Small intestine (tissue), 7 donors: ENCODE data around the gene CRISPLD2. TPM values are rescaled to one million over a fixed set of nuclear protein-coding genes. Genes with fewer than 3 reads are reported as not detected.

ENCODE experiments used
- DNase-seq, 2 donors: peaks; one replicate each; pipeline versions ENCODE4 v3.0.0 to v3.0.0-alpha.2; 2013
- FAIRE-seq: peaks from 2 replicates; lab custom pipeline; 2012; peaks lifted over from hg19 to GRCh38; lab: Jason Lieb, UNC
- H3K27ac ChIP-seq, 3 donors: one replicate each; pipeline ENCODE4 v1.5.1; 2013; ENCODE audit warnings: low read length in 2 of 3, mild to moderate bottlenecking in 2 of 3, control low read depth in 1 of 3, inconsistent platforms in 1 of 3, low read depth in 1 of 3, moderate library complexity in 1 of 3
- H3K27me3 ChIP-seq, 3 donors: one replicate each; pipeline ENCODE4 v1.6.1; 2013; ENCODE audit warnings: low read length in 3 of 3, inconsistent platforms in 1 of 3; ENCODE audit not compliant: control insufficient read depth in 3 of 3, insufficient read depth in 3 of 3
- H3K36me3 ChIP-seq, 3 donors: one replicate each; pipeline ENCODE4 v1.6.1; 2013; ENCODE audit warnings: low read length in 3 of 3, inconsistent platforms in 1 of 3, low read depth in 1 of 3, mild to moderate bottlenecking in 1 of 3, moderate library complexity in 1 of 3; ENCODE audit not compliant: control insufficient read depth in 3 of 3, insufficient read depth in 2 of 3
- H3K4me1 ChIP-seq, 3 donors: one replicate each; pipeline ENCODE4 v1.6.1; 2013; ENCODE audit warnings: low read length in 2 of 3, inconsistent platforms in 1 of 3, low read depth in 1 of 3, mild to moderate bottlenecking in 1 of 3, moderate library complexity in 1 of 3; ENCODE audit not compliant: control insufficient read depth in 3 of 3, insufficient read depth in 2 of 3
- H3K4me3 ChIP-seq, 3 donors: one replicate each; pipeline ENCODE4 v1.5.1; 2013; ENCODE audit warnings: low read length in 3 of 3, control low read depth in 1 of 3, inconsistent platforms in 1 of 3, low read depth in 1 of 3, mild to moderate bottlenecking in 1 of 3, moderate library complexity in 1 of 3
- H3K9me3 ChIP-seq, 2 donors: one replicate each; pipeline ENCODE4 v1.6.1; 2013; ENCODE audit warnings: low read depth in 1 of 2, low read length in 1 of 2; ENCODE audit not compliant: control insufficient read depth in 2 of 2, insufficient read depth in 1 of 2
- WGBS, 3 donors: extraction: QIAGEN DNeasy Blood & Tissue Kit; methylation state at CpG; one replicate each; pipeline ENCODE4 v1.1.7; 2013; 5-methylcytosine and 5-hydroxymethylcytosine counted together
- polyA plus RNA-seq, 4 donors: library from polyadenylated mRNA; stranded (reverse) in 3 of 4; unstranded in 1 of 4; fragments of 200-250 nt in 3 of 4; fragments of 120-200 nt in 1 of 4; gene quantifications; one replicate each; pipeline versions ENCODE4 v1.2.1 to v1.2.3, GENCODE V29; 2013
- donor health status: healthy with polysubstance abuse.
- donor health status: control.
- donor health status: control.
- donor health status: Bipolar disorder and iron deficiency.
- donor health status: healthy.

Gene CRISPLD2
- polyA plus RNA-seq, 4 donors: 0.89 to 31.4 (median 4.9) TPM

DNA sequence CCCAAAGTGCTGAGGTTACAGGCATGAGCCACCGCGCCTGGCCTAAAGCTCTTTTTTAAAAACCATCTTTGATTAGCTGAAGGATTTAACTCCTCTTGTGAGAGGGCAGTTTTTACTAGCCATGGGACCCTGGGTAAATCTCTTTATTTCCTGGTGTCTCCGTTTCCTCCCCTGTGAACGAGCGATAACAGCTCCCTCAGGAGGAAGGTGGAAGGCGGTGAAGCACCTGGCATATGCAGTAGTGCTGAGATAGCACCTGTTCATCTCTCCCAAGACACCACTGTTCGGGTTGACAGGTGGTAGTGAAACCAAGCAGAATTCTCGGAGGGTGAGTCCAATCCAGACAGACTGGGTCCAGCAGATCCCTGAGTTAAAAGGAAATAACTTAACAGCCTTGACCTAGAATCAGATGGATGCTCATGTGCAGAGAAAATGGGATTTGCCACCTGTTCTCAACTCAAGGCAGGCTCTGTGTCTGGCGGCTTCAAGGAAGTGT, 86.2 kb downstream of the CRISPLD2 start:
- Histone ChIP-seq H3K4me3 (no peak overlapping the region), H3K27ac (no peak overlapping the region), H3K9me3 (no peaks in the 10 kb centered on the region), H3K4me1 (no peaks in the 10 kb centered on the region), H3K27me3 (no peaks in the 10 kb centered on the region), H3K36me3 (peaks cover 0 to 6% (median 0%) of the 10 kb centered on the region in 3 donors)
- DNase-seq: no peak
- no peak for FAIRE-seq
- 78 to 91% (median 84%) methylated on average over 9 of the region's 9 CpGs for WGBS, 3 donors

DNA sequence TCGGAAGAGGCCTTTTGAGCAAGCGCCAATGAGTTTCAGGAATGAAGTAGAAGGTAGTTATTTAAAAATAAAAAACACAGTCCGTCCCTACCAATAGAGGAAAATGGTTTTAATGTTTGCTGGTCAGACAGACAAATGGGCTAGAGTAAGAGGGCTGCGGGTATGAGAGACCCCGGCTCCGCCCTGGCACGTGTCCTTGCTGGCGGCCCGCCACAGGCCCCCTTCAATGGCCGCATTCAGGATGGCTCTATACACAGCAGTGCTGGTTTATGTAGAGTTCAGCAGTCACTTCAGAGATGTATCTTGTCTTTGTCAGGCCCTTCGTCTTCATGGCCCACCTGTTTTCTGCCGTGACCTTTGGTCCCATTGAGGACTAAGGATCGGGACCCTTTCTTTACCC, 87.3 kb downstream of the CRISPLD2 start:
- FAIRE-seq (no peak), DNase-seq (no peak)
- 85 to 96% (median 89%) methylated on average over 13 of the region's 13 CpGs for WGBS, 3 donors
- Histone ChIP-seq H3K4me3 (no peak overlapping the region), H3K36me3 (peaks cover 0 to 6% (median 0%) of the 10 kb centered on the region in 3 donors), H3K27me3 (no peaks in the 10 kb centered on the region), H3K4me1 (no peaks in the 10 kb centered on the region), H3K9me3 (no peaks in the 10 kb centered on the region), H3K27ac (no peak overlapping the region)

DNA sequence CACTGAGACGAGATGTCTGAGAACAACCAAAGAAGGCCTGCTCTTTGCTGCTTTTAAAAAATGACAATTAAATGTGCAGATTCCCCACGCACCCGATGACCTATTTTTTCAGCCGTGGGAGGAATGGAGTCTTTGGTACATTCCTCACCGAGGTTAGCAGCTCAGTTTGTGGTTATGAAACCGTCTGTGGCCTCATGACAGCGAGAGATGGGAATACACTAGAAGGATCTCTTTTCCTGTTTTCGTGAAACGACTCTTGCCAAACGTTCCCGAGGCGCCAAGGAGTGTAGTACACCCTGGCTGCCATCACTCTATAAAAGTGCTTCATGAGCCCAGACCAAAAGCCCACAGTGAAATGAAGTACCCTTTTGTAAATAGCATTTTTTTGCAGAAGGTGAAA, 87.8 kb downstream of the CRISPLD2 start:
- DNase-seq: no peak
- no peaks in the 10 kb centered on the region for H3K27me3 ChIP-seq
- H3K9me3 ChIP-seq: no peaks in the 10 kb centered on the region
- FAIRE-seq: no peak
- no peak overlapping the region for H3K27ac ChIP-seq
- no peaks in the 10 kb centered on the region for H3K4me1 ChIP-seq
- H3K4me3 ChIP-seq: no peak overlapping the region
- WGBS, 3 donors: 61 to 81% (median 66%) methylated on average over 12 of the region's 12 CpGs
- peaks cover 0 to 6% (median 0%) of the 10 kb centered on the region in 3 donors for H3K36me3 ChIP-seq

DNA sequence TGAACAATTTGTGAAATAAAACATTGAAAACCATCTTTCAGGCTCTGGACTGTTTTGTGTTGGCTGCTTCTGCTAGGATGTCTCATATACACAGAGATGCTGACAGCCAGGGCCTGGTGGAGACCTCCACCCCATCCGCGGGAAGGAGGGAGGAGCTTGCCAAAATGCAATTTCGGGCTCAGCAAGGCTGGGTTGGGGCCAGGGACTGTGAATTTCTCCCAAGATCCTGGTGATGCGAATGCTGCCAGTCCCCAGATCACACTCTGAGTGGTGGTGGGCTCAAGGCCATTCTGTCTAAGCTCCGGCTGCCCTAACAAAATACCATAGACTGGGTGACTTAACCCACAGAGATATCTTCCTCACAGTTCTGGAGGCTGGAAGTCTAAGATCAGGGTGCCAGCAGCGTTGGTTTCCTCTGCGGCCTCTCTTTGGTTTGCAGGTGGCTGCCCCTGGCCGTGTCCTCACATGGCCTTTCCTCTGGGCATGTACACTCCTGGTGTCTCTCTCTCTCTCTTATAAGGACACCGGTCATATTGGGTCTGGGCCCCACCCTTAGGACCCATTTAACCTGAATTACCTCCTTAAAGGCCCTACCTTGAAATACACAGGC, 89.8 kb downstream of the CRISPLD2 start:
- DNase-seq (no peak), FAIRE-seq (no peak)
- Histone ChIP-seq H3K27ac (no peak overlapping the region), H3K9me3 (no peaks in the 10 kb centered on the region), H3K36me3 (peaks cover 0 to 6% (median 0%) of the 10 kb centered on the region in 3 donors), H3K4me3 (no peak overlapping the region), H3K4me1 (peaks cover 0 to 8% (median 0%) of the 10 kb centered on the region in 3 donors), H3K27me3 (no peaks in the 10 kb centered on the region)
- 79 to 83% (median 79%) methylated on average over 9 of the region's 9 CpGs for WGBS, 3 donors

DNA sequence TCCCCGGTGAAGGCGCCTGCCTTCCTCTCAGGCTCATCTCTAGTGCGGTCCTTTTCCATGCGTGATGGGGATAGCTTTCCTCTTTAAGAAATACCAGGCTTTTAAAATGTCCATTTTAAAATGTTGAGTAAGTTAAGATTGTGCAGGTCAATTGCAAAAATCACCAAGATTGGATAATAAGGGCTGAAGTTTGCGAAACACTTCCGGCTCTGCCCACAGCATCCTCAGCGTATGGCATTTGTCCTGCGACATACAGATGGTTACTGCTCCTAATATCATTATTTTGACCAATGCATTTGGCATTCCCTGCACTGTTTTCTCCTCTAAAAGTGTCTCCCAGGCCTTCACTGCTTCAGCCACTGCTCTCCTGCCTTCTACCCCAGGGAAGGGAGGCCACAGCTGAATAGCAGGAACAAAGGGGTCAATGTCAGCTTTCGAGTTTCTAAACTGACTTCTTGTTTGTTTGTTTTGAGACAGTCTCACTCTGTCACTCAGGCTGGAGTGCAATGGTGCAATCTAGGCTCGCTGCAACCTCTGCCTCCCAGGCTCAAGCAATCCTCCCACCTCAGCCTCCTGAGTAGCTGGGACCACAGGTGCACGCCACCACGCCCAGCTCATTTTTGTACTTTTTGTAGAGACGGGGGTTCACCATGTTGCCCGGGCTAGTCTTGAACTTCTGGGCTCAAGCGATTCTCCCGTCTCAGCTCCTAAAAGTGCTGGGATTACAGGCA, 91.9 kb downstream of the CRISPLD2 start:
- Histone ChIP-seq H3K27ac (peak overlapping the region in 1 of 3 donors; percentile 32), H3K36me3 (peaks cover 0 to 4% (median 0%) of the 10 kb centered on the region in 3 donors), H3K4me3 (no peak overlapping the region), H3K9me3 (no peaks in the 10 kb centered on the region), H3K4me1 (peaks cover 0 to 8% (median 0%) of the 10 kb centered on the region in 3 donors), H3K27me3 (peaks cover 0 to 2% (median 0%) of the 10 kb centered on the region in 3 donors)
- no peak for DNase-seq
- FAIRE-seq: no peak
- 81 to 88% (median 87%) methylated on average over 16 of the region's 16 CpGs for WGBS, 3 donors

DNA sequence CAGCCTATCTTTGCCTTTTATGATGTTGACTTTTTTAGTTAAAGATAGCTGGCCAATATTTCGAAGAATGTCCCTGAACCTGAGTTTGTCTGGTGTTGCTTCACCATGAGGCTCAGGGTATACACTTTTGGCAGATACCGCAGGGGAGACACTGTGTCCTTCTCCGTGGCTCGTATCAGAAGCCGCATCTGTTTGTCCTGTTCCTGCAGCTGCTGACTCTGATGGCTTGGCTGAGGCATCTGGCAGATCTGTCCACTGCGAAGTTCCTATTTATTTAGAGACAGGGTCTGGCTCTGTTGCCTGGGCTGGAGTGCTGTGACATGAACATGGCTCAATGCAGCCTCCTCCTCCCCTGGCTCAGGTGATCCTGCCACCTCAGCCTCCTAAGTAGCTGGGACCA, 93.5 kb downstream of the CRISPLD2 start:
- Histone ChIP-seq H3K4me3 (no peak overlapping the region), H3K27ac (no peak overlapping the region), H3K36me3 (peaks cover 0 to 1% (median 0%) of the 10 kb centered on the region in 3 donors), H3K27me3 (peaks cover 0 to 11% (median 0%) of the 10 kb centered on the region in 3 donors), H3K4me1 (peaks cover 0 to 8% (median 0%) of the 10 kb centered on the region in 3 donors), H3K9me3 (no peaks in the 10 kb centered on the region)
- no peak for FAIRE-seq
- WGBS, 3 donors: 12 to 21% (median 18%) methylated on average over 6 of the region's 6 CpGs
- peak in 1 of 2 donors; percentile 28 for DNase-seq

DNA sequence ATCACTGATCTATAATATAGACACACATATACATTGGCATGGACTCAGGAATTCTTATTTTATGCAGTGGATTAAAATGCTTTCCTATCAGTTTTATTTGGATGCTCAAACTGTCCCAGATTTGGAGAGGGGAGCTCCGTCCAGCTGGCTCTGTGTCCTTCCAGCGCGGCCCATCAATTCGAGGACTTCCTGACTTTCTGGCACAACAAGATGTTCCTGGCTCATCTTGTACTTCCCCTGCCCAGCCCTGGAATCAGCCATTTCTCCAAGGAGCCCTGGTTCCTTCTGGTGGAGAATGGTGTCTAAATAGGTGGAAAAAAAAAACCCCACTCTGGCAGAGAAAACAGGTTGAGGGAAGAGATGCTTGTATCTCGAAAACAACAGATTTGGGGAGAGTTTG, 94.5 kb downstream of the CRISPLD2 start:
- H3K9me3 ChIP-seq: no peaks in the 10 kb centered on the region
- DNase-seq: no peak

DNA sequence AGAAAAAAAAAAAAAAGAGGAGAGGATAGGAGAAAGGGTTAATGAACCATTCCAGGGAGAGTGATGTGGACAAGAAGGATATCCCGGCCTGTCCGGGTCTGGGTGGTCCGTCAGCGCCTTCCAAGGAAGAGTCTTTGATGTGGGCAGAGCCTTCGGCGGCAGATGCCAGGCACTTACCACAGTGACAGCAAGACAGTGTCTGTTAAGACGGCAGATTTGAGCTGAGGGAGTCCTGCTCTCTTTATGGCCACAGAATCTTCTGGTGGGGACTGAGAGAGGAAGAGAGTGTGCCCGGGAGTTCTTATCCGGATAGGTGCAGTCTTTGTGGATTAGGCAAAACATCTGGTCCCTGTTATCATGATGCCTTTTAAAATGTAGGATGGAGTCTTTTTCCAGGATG, 96.4 kb downstream of the CRISPLD2 start:
- no peak overlapping the region for H3K27ac ChIP-seq
- no peak overlapping the region for H3K4me3 ChIP-seq
- H3K9me3 ChIP-seq: no peaks in the 10 kb centered on the region
- 57 to 63% (median 62%) methylated on average over 9 of the region's 9 CpGs for WGBS, 3 donors
- FAIRE-seq: no peak
- H3K27me3 ChIP-seq: peaks cover 0 to 16% (median 0%) of the 10 kb centered on the region in 3 donors
- H3K4me1 ChIP-seq: peaks cover 0 to 8% (median 0%) of the 10 kb centered on the region in 3 donors
- H3K36me3 ChIP-seq: no peaks in the 10 kb centered on the region
- DNase-seq: no peak

More for the DNA sequence above, 94.5 kb downstream of the CRISPLD2 start:
- Histone ChIP-seq H3K4me3 (no peak overlapping the region), H3K27me3 (peaks cover 0 to 16% (median 0%) of the 10 kb centered on the region in 3 donors), H3K27ac (no peak overlapping the region), H3K36me3 (no peaks in the 10 kb centered on the region), H3K4me1 (peaks cover 0 to 8% (median 0%) of the 10 kb centered on the region in 3 donors)
- 65 to 83% (median 78%) methylated on average over 5 of the region's 5 CpGs for WGBS, 3 donors
- no peak for FAIRE-seq
